GM12878 (cell line): ENCODE data around the gene OTUD5. TPM values are rescaled to one million over a fixed set of nuclear protein-coding genes. Genes with fewer than 3 reads are reported as not detected.

Source experiments
- ATAC-seq: fragments of 200-7000 bp; cut with Tn5 transposase; 3 replicates; pipeline ENCODE4 v1.9.1; 2020; ENCODE audit warnings: mild to moderate bottlenecking, moderate library complexity
- BruUV-seq: library from RNA; stranded (reverse); fragments of 400-500 nt; replicated peaks from 2 replicates; lab custom pipeline; 2021; lab: Mats Ljungman, UMichigan
- CTCF ChIA-PET: fragments of 300-600 bp; sonication (Branson Sonifier 250); formaldehyde crosslinking; extraction: SDS; loops from one replicate; lab custom pipeline; 2021; ENCODE audit warnings: inconsistent platforms; lab: Yijun Ruan, JAX
- POLR2A ChIA-PET: fragments of 350-600 bp; formaldehyde crosslinking; extraction: SDS; loops from one replicate; lab custom pipeline; 2021; ENCODE audit warnings: inconsistent platforms; lab: Charles Lee
- RAD21 ChIA-PET: fragments of 300-600 bp; sonication (Branson Sonifier 250); formaldehyde crosslinking; loops from one replicate; lab custom pipeline; 2023; ENCODE audit warnings: antibody characterized with exemption; ENCODE audit not compliant: unreplicated experiment; lab: Charles Lee
- SMC1A ChIA-PET: fragments of 300-600 bp; sonication (Branson Sonifier 250); formaldehyde crosslinking; loops from one replicate; lab custom pipeline; 2023; ENCODE audit not compliant: unreplicated experiment, uncharacterized antibody; lab: Charles Lee
- DNase-seq: peaks from one replicate; pipeline ENCODE4 v3.0.0-alpha.2; 2011; ENCODE audit warnings: low read depth, low spot score
- FAIRE-seq: peaks from 3 replicates; lab custom pipeline; 2011; peaks lifted over from hg19 to GRCh38; lab: Jason Lieb, UNC
- H2AFZ ChIP-seq: 2 replicates; pipeline ENCODE4 v1.6.0; 2011; ENCODE audit warnings: low read depth, low read length, control low read depth; ENCODE audit not compliant: control insufficient read depth
- H3K27ac ChIP-seq: 2 replicates; pipeline ENCODE4 v1.5.1; 2011; ENCODE audit warnings: control low read depth; ENCODE audit not compliant: control insufficient read depth, insufficient read depth
- H3K27me3 ChIP-seq, 2 experiments: replicated peaks in 1 of 2; 2 replicates each; pipeline versions ENCODE4 v1.6.0 to v1.6.1; 2011; ENCODE audit warnings: low read length in 1 of 2; ENCODE audit not compliant: control insufficient read depth in 2 of 2, insufficient read depth in 2 of 2
- H3K36me3 ChIP-seq, 2 experiments: 2 replicates each; pipeline ENCODE4 v1.5.1; 2011; ENCODE audit warnings: low read length in 1 of 2; ENCODE audit not compliant: control insufficient read depth in 2 of 2, insufficient read depth in 2 of 2
- H3K4me1 ChIP-seq: 2 replicates; pipeline ENCODE4 v1.6.1; 2011; ENCODE audit warnings: mild to moderate bottlenecking, low read length, moderate library complexity, mixed read lengths; ENCODE audit not compliant: control insufficient read depth, insufficient read depth
- H3K4me2 ChIP-seq: 2 replicates; pipeline ENCODE4 v1.6.0; 2011; ENCODE audit warnings: control low read depth; ENCODE audit not compliant: control insufficient read depth, insufficient read depth
- H3K4me3 ChIP-seq: fragments of 200-600 bp; sonication (generic); 2 replicates; pipeline ENCODE4 v1.5.1; 2016
- H3K79me2 ChIP-seq: 2 replicates; pipeline ENCODE4 v1.6.0; 2011; ENCODE audit warnings: low read length; ENCODE audit not compliant: control insufficient read depth, insufficient read depth
- H3K9ac ChIP-seq: 2 replicates; pipeline ENCODE4 v1.8.0; 2011; ENCODE audit warnings: low read length, control low read depth, mixed read lengths; ENCODE audit not compliant: control insufficient read depth, insufficient read depth
- H3K9me3 ChIP-seq: replicated peaks from 3 replicates; pipeline ENCODE4 v1.5.1; 2011; ENCODE audit warnings: mild to moderate bottlenecking, low read length; ENCODE audit not compliant: control insufficient read depth, insufficient read depth
- H4K20me1 ChIP-seq: 2 replicates; pipeline ENCODE4 v1.6.0; 2011; ENCODE audit not compliant: control insufficient read depth, insufficient read depth
- ATF7 ChIP-seq: fragments of 450-650 bp; IDR thresholded peaks from 2 replicates; pipeline ENCODE4 v1.6.1; 2016; ENCODE audit warnings: low read depth, mild to moderate bottlenecking
- EGR1 ChIP-seq, 2 experiments: IDR thresholded peaks; 1 replicate in 1 of 2; 2 replicates in 1 of 2; pipeline ENCODE4 v1.6.1; 2011 to 2012; ENCODE audit warnings: low read depth in 2 of 2, low read length in 2 of 2, borderline replicate concordance in 1 of 2, mild to moderate bottlenecking in 1 of 2, moderate library complexity in 1 of 2
- EP300 ChIP-seq, 2 experiments: fragments of 150-350 bp in 1 of 2; IDR thresholded peaks; 2 replicates each; pipeline ENCODE4 v1.6.1; 2011 to 2012; ENCODE audit warnings: low read depth in 2 of 2, low read length in 2 of 2, borderline replicate concordance in 1 of 2, improper control_type of control experiment in 1 of 2, inconsistent platforms in 1 of 2; ENCODE audit not compliant: control insufficient read depth in 1 of 2
- ETV6 ChIP-seq, 2 experiments: fragments of 450-650 bp in 1 of 2; IDR thresholded peaks in 1 of 2; conservative IDR thresholded peaks in 1 of 2; 2 replicates each; pipeline ENCODE4 v1.6.1; 2014; ENCODE audit warnings: antibody characterized with exemption in 1 of 2, borderline replicate concordance in 1 of 2, low read depth in 1 of 2, mild to moderate bottlenecking in 1 of 2, moderate library complexity in 1 of 2
- KDM1A ChIP-seq: fragments of 200-600 bp; sonication (generic); IDR thresholded peaks from 2 replicates; pipeline ENCODE4 v1.6.1; 2016; ENCODE audit warnings: borderline replicate concordance
- MAX ChIP-seq: IDR thresholded peaks from 2 replicates; pipeline ENCODE4 v1.6.1; 2012; ENCODE audit warnings: low read depth, low read length, improper control_type of control experiment
- MTA2 ChIP-seq: fragments of 450-650 bp; IDR thresholded peaks from 2 replicates; pipeline ENCODE4 v1.6.1; 2016; ENCODE audit warnings: low read depth, mild to moderate bottlenecking, moderate library complexity
- MYB ChIP-seq: fragments of 150-350 bp; IDR thresholded peaks from 2 replicates; pipeline ENCODE4 v1.6.1; 2014; ENCODE audit warnings: mild to moderate bottlenecking, low read depth, low read length, borderline replicate concordance
- RFX5 ChIP-seq: IDR thresholded peaks from 2 replicates; pipeline ENCODE4 v1.6.1; 2011; ENCODE audit warnings: low read depth, low read length, improper control_type of control experiment
- RUNX3 ChIP-seq: IDR thresholded peaks from 2 replicates; pipeline ENCODE4 v1.6.1; 2012; ENCODE audit warnings: low read length, inconsistent platforms
- SKIL ChIP-seq: fragments of 450-650 bp; IDR thresholded peaks from 2 replicates; pipeline ENCODE4 v1.6.1; 2017; ENCODE audit warnings: mild to moderate bottlenecking, low read depth, inconsistent platforms; ENCODE audit not compliant: poor library complexity, severe bottlenecking
- SMARCA5 ChIP-seq: fragments of 450-650 bp; IDR thresholded peaks from 2 replicates; pipeline ENCODE4 v1.6.1; 2017; ENCODE audit warnings: mild to moderate bottlenecking
- WRNIP1 ChIP-seq: IDR thresholded peaks from 2 replicates; pipeline ENCODE4 v1.6.1; 2011; ENCODE audit warnings: low read depth, low read length, improper control_type of control experiment, borderline replicate concordance
- ZZZ3 ChIP-seq: IDR thresholded peaks from 2 replicates; pipeline ENCODE4 v1.6.1; 2011; ENCODE audit warnings: low read depth; ENCODE audit not compliant: control insufficient read depth, insufficient read length
- WGBS: methylation state at CpG from one replicate; pipeline ENCODE4 v1.1.6; 2016; ENCODE audit warnings: low lambda C conversion rate; ENCODE audit not compliant: insufficient replicate concordance, insufficient coverage; ENCODE audit errors: missing lambda C conversion rate; 5-methylcytosine and 5-hydroxymethylcytosine counted together
- in situ Hi-C: fragments of 300-500 bp; cut with MboI; formaldehyde crosslinking; loops from 9 replicates; pipeline ENCODE4 v1.14.3; 2018; ENCODE audit warnings: mixed read lengths
- intact Hi-C: fragments of 100-400 bp; cut with micrococcal nuclease; formaldehyde crosslinking; loops from one replicate; pipeline ENCODE4 v1.14.2; 2022; ENCODE audit not compliant: unreplicated experiment
- polyA plus RNA-seq, 11 experiments: library from polyadenylated mRNA; depleted of rRNA in 4 of 11; unstranded in 6 of 11; stranded (reverse) in 5 of 11; fragments of >200 nt; fragmentation: Nextera tagmentation in 4 of 11; fragmentation: Illumina TruSeq in 1 of 11; extraction: Ambion mirVana in 4 of 11; extraction: Trizol in 1 of 11; gene quantifications; 1 replicate in 1 of 11; 2 replicates in 10 of 11; pipeline versions ENCODE4 v1.2.1 to v1.2.3, GENCODE V29; 2011 to 2016; ENCODE audit warnings: inconsistent platforms in 2 of 11, missing spikeins in 2 of 11, low read depth in 1 of 11
- total RNA-seq, 4 experiments: library from RNA; depleted of rRNA in 3 of 4; stranded (reverse); fragments of >200 nt in 3 of 4; fragmentation: Illumina TruSeq in 1 of 4; extraction: Trizol in 1 of 4; gene quantifications; 2 replicates each; pipeline versions ENCODE4 v1.2.1 to v1.2.3, GENCODE V29; 2013 to 2021
- TF ChIP-seq, protein P1 (sequence below): fragments of 450-650 bp; IDR thresholded peaks from 2 replicates; pipeline ENCODE4 v1.6.1; 2017; ENCODE audit warnings: borderline replicate concordance
- TF ChIP-seq, protein P2 (sequence below): IDR thresholded peaks from 2 replicates; pipeline ENCODE4 v1.6.1; 2012; ENCODE audit warnings: low read length, inconsistent platforms

OTUD5 gene
- total and polyA plus RNA-seq, 10 of the 15 experiments (the other 5 are each of a cell fraction or from before 2014, with no cell fraction given), result 2.0 to 50.3 (median 22.7) TPM

DNA sequence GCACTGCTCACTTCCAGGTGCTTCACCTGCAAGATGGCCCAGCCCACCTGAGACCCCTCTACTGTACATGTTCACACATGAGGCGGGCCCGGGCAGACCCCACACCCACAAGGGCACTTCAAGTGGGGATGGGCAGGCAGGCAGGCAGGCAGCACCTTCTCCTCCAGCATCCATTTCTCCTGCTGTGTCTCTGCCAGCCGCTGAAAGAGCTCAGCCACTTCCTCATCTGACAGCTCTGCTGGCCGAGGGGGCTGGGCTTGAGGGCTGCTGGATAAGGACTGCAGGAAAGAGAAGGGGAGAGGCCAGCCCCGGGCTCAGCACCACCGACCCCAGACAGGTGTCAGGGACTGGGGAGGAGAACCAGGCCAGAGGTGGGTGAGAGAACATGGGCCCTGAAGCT lies 18.7 kb upstream of the OTUD5 start:
- Histone ChIP-seq H2AFZ (no peak overlapping the region), H3K27me3 (no peaks in the 10 kb centered on the region), H3K79me2 (no peaks in the 10 kb centered on the region), H3K27ac (no peak overlapping the region), H4K20me1 (no peaks in the 10 kb centered on the region), H3K36me3 (no peaks in the 10 kb centered on the region; a peak in 3 of 4 replicates), H3K9me3 (no peaks in the 10 kb centered on the region), H3K9ac (no peak overlapping the region), H3K4me1 (peaks cover 5% of the 10 kb centered on the region), H3K4me3 (no peak overlapping the region), H3K4me2 (no peak overlapping the region)
- POLR2A ChIA-PET, result no interaction called here
- SMC1A ChIA-PET, result no interaction called here
- WGBS, result 9% methylated on average over 6 of the region's 6 CpGs
- RAD21 ChIA-PET, result no interaction called here
- FAIRE-seq (no peak), DNase-seq (no peak), ATAC-seq (no peak)
- in situ Hi-C loops, result no loop called here
- intact Hi-C loops, result no loop called here
- no TSS peak for BruUV-seq
- CTCF ChIA-PET, result interaction anchor here (0.6 kb wide), 1 partner anchor 183 kb away, joined by 3 read pairs; no protein-coding TSS in a partner anchor
- TF ChIP-seq MTA2, result no peak
- no peak for TF ChIP-seq EP300 (IDR thresholded peaks at IDR 0.05; ENCODE audit: borderline replicate concordance in 1 of 2, control insufficient read depth in 1 of 2, low read depth in 2 of 2, low read length in 2 of 2)
- no peak for TF ChIP-seq SMARCA5
- TF ChIP-seq ETV6 (conservative IDR thresholded peaks at IDR 0.05 in 1 of 2, IDR thresholded peaks at IDR 0.05 in 1 of 2; ENCODE audit: borderline replicate concordance in 1 of 2, low read depth in 1 of 2), result no peak
- TF ChIP-seq WRNIP1, result no peak
- TF ChIP-seq SKIL, result no peak
- TF ChIP-seq ATF7, result no peak
- TF ChIP-seq, protein P1, sequence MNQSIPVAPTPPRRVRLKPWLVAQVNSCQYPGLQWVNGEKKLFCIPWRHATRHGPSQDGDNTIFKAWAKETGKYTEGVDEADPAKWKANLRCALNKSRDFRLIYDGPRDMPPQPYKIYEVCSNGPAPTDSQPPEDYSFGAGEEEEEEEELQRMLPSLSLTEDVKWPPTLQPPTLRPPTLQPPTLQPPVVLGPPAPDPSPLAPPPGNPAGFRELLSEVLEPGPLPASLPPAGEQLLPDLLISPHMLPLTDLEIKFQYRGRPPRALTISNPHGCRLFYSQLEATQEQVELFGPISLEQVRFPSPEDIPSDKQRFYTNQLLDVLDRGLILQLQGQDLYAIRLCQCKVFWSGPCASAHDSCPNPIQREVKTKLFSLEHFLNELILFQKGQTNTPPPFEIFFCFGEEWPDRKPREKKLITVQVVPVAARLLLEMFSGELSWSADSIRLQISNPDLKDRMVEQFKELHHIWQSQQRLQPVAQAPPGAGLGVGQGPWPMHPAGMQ, result no peak
- TF ChIP-seq MAX, result no peak
- TF ChIP-seq, protein P2, sequence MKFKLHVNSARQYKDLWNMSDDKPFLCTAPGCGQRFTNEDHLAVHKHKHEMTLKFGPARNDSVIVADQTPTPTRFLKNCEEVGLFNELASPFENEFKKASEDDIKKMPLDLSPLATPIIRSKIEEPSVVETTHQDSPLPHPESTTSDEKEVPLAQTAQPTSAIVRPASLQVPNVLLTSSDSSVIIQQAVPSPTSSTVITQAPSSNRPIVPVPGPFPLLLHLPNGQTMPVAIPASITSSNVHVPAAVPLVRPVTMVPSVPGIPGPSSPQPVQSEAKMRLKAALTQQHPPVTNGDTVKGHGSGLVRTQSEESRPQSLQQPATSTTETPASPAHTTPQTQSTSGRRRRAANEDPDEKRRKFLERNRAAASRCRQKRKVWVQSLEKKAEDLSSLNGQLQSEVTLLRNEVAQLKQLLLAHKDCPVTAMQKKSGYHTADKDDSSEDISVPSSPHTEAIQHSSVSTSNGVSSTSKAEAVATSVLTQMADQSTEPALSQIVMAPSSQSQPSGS, result no peak
- TF ChIP-seq RUNX3, result no peak
- TF ChIP-seq RFX5, result no peak
- TF ChIP-seq ZZZ3, result no peak
- no peak for TF ChIP-seq KDM1A
- no peak for TF ChIP-seq MYB
- no peak for TF ChIP-seq EGR1 (IDR thresholded peaks at IDR 0.05; ENCODE audit: borderline replicate concordance in 1 of 2, low read depth in 2 of 2, low read length in 2 of 2)
